ENCODE measurements around the gene SLC17A9.

The SLC17A9 gene

DNA sequence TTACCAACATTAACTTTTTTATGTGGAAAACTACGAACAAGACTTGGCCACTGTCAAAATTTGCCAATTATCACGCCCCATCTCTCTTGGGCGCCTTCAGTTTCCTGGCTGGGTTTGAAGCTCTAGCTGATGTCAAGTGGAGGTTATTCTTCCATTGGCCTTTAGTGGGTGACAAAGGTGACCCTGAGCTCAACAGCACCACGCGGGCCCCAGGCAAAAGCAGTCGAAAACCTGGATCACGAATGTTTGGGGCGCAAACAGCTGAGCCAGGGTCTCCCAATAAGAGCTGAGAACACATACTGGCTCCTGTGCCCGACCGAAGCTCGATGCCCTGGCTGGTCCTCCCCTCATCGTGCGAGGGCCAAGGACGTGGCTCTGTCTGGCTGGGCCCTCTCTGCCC, 26.8 kb downstream of the SLC17A9 start:
- FAIRE-seq = no peak
- DNase-seq (ENCODE audit: insufficient read length, low spot score) = no peak

DNA sequence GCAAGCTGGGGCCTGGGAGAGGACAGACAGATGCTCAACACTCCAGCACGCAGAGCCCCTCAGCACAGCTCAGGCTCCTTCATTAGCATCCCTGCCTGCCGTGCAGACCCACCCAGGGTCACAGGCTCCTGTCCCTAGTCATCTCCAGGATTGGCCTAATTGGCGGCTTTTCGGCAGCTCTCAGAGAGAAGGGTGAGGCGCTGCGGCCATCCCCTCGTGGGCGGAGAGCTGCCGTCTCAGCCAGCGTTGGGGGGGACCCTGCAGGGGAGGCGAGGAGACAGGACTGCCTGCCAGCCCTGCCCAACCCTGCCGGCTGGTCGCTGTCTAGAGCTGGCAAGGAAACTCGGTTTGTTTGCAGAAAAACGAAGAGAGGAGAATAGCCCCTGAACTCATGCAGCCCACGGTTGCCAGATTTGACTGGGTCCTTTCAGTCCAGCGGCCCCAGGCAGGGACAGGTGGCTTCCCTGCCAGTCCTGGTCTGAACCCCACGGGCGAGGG, 27.4 kb downstream of the SLC17A9 start:
- DNase-seq (ENCODE audit: insufficient read length, low spot score) (no peak), FAIRE-seq (no peak)

DNA sequence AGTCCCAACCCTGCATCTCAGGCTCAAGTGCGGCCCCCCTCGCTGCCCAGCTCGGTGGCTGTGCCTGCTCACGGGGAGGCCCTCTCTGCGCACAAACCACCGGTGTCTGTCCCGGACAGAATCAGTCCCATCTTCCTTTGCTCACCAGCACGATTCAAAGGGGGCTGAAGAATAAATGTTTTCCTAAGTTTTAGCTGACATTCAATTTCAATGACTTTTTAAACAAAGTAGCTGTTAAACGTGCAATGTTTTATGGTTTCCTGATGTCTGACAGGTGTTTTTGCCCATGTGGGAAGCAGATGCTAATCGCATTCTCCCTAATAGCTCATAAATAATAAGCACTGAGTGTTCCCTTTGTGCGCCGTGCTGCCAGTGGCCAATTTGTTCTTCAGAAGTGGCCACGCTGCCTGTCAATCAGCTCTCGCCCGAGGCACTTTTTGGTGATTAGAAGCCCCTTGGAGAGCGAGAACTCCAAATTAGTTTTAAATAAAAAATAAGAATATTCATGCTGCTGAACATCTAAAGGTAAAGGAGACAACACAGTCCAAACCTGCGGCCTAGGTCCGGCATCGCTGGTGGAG, 28.0 kb downstream of the SLC17A9 start:
- FAIRE-seq (peak; percentile 9), DNase-seq (ENCODE audit: insufficient read length, low spot score) (no peak)

DNA sequence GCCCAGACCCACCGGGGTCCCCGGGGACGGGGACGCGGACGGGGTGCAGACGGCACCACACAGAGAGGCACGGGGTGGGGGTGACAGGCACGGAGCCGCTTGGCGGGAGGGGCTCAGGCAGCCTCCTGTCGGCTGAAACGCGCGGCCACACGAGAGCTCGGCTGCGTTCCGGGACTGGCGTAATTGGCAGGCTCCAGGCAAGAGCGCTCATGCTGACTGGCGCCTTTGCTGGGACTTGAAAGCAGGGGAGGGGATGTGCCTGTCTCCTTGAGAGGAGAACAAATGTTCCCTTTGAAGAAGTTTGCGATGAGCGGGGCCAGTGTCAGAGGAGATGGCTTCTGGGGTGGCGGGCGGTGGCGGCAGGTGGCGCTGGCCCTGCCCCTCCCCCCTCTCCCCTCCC, 28.5 kb downstream of the SLC17A9 start:
- DNase-seq (ENCODE audit: insufficient read length, low spot score) = no peak
- no peak for FAIRE-seq

DNA sequence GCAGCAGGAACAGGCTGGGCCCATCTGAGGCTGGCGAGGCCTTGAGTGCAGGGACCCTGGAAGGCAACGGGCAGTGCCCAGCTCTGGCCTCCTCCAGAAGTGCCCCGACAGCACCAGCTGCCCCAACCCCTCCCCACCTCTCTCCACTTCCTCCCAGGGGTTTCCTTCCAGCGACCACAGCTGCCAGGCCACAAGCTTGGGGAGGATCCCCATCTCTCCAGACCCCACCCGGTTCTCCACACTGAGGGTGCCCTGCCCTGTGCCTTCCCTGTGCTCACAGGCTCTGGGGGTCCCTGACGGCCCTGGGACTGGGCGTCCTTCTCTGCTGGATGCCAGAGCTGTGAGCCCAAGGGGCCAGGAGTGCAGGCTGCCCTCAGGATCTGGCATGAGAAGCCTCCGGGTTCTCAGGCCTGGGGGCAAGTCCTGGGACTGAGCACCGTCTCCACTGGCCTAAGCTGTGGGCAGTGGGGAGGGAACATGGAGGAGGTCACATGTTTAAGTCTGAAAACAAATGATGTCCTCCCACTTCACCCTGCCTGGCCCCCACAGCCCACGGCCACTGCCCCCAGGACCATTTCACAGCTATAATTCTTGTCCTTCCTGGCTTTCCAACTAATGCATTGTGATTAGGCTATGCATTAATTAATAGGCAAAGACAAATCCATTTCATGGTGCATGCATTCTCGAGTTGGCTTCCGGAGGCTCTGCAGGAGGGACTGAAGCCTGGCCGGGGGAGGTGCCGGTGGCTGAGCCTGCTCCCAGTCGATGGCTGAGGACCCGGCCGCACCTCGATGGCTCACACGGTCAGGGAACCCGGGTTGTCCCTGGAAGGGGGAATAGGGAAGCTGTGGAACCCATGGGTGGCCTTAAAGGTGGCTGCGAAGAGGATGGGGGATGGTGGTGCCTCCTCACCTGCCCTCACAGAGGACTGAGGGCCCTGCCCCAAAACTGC, 29.9 kb downstream of the SLC17A9 start:
- FAIRE-seq (peak; percentile 52), DNase-seq (ENCODE audit: insufficient read length, low spot score) (no peak)

DNA sequence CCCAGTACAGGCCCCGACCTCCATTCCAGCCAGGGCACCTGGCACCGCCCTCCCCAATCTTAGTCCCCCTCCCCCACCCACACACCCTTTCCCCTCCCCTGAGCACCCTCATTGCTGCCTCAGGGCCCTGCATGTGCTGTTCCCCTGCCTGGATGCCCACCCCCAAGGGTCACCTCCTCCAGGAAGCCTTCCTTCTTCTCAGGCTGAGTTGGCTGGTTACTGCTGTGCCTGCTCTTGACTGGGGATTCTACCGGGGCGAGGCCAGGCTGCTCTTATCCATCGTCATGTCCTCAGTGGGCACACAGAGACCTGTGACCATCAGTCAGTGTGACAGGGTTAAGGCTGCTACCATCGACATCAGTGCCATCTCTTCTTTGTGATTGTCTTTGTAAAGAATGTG, 30.7 kb downstream of the SLC17A9 start:
- no peak for FAIRE-seq
- no peak for DNase-seq (ENCODE audit: insufficient read length, low spot score)

DNA sequence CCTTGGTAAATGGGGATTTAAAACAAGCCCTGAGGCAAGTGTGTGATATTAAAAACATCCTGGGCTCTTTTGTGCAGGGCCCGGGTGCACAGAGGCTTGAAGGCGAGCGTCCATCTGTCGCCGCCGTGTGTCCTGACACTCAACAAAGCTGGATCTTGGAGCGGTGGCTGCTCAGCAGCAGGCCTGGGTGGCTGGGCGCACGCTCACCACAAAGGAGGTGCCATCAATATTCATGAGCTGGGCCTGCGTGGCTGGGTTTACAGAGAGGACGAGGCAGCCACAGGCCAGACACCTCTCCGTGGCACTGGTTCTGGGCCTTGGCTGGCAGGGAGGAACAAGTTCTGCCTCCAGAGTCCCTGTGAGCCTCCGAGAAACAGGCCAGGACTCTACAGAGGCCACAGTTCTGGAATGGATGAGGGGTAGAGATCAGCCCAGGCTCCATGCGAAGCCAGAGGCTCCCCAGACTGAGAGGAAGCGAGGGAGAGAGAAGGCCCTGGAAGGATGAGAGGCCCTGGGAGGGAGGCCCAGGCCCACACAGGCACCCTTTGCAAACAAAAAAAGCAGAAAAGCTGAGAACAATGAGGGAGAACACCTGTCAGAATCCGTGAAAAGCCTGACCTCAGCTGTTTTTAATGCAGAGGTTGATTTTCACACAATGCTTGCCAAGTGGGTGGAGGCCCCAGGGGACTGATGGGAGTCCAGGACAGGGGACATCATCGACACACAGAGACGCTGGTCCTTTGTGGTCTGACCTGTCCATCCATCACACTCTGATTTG, 32.3 kb downstream of the SLC17A9 start:
- FAIRE-seq = peak; percentile 46
- DNase-seq (ENCODE audit: insufficient read length, low spot score) = no peak

DNA sequence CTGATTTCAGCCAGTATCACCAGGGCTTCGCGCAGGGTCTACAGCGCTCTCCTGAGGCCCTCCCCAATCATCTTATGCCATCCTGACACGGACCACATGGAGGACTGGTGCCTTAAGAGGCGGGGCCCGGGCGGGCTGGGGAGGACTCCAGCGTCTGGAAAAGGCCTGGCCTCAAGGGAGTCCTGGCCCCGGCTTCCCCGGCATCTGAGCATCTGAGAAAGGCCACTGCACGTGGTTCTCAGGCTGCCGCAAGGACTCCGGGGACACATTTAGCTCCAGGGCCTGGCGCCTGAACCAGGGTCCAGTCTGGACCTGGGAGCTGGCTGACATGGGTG, 32.9 kb downstream of the SLC17A9 start:
- no peak for DNase-seq (ENCODE audit: insufficient read length, low spot score)
- no peak for FAIRE-seq

DNA sequence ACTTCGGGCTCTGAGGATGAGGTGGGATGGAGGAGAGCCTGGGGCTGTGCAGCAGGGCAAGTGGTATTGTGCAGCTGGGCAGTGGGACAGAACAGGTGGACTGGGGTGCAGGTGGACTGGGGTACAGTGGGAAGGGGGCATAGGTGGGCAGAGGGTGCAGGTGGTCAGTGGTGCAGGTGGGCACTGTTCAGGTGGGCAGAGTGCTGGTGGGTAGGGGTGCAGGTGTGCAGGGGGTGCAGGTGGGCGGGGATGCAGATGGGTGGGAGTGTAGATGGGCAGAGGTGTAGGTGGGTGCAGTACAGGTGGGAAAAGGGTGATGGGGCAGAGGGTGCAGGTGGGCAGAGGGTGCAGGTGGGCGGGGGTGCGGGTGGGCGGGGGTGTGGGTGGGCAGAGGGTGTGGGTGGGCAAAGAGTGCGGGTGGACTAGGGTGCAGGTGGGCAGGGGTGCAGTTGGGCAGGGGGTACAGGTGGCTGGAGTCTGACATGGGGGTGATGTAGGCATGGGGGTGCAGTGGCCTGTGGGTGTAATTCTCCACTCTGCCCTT, 33.8 kb downstream of the SLC17A9 start:
- FAIRE-seq = peak; percentile 16
- DNase-seq (ENCODE audit: insufficient read length, low spot score) = no peak

DNA sequence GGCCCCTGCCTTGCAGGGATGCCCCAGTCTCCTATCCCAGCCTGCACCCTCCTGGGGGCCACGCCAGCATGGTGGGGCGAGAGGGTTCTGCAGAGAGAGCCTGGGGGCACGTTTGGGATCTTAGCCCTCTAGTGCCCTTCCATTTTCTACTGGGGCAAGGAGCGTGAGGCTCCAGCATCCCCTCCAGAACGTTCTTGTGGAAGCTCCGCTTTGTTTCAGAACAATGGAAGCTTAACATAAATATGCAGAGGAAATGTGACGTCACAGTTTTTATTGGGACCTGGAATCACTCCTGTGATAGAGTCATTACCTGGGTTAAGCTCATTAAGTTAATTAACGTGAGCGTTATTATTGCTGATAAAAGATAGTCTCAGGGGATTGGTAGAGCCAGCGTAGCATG, 34.6 kb downstream of the SLC17A9 start:
- DNase-seq (ENCODE audit: insufficient read length, low spot score) (no peak), FAIRE-seq (no peak)

DNA sequence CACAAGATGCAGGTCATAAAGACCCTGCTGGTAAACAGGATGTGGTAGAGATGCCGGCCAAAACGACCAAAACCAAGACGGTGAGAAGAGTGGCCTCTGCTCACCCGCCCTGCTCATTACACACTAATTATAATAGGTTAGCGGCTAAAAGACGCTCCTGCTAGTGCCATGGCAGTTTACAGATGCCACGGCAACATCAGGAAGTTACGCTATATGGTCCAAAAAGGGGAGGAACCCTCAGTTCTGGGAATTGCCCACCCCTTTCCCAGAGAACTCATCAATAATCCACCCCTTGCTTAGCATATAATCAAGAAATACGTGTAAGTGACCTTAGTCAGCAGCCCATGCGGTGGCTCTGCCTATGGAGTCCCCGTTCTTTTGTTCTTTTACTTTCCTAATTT, 36.7 kb downstream of the SLC17A9 start:
- FAIRE-seq = no peak
- DNase-seq (ENCODE audit: insufficient read length, low spot score) = no peak

DNA sequence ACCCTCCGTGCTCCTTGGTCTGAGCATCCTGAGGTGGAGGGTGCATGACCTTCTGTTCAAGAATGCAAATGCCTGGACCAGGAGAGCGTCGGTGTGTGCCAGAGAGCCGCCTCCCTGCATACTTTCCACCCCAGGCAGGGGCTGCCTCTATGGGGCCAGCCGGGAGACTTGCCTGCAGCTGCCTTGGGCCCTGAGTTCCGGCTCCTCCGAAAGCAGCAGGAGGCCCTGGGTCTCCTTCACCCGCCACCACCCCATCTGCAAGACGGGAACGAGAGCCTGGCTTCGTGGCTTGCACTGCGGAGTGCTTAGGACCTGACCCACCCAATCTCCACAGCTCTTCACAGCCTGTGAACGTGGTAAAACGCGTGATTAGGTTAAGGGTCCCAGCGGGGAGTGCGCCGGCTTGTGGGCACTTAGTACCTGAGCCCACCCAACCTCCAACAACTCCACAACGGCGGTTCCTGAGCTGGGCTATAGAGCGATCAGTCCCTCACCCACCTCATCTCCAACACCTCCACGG, 37.9 kb downstream of the SLC17A9 start:
- FAIRE-seq = no peak
- DNase-seq (ENCODE audit: insufficient read length, low spot score) = no peak

DNA sequence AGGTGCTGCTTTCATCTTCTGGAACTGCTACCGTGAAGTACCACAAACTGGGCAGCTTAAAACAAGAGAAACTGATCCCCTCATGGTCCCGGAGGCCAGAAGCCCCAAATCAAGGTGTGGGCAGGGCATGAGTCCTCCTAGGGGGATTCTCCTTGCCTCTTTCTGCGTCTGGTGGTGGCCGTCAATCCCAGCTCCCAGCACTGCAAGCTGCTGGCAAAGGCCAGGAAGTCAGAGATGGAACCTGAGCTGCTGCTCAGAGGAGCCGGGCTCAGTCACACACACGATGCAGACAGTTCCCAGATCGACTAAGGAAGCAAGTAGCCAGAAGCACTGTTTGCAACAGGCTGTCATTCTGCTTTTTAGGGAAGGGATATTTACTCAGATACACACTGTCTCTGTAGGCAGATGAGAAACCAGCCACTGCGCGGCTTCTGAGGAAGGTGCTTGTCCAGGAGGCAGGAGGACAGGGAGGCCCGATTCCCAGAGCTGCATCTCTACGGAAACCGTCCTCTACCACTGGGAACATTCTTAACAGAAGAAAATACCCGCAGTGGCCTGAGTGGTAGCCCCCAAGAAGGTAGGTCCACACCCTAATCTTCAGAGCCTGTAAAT, 38.8 kb downstream of the SLC17A9 start:
- FAIRE-seq (peak; percentile 52), DNase-seq (ENCODE audit: insufficient read length, low spot score) (no peak)

DNA sequence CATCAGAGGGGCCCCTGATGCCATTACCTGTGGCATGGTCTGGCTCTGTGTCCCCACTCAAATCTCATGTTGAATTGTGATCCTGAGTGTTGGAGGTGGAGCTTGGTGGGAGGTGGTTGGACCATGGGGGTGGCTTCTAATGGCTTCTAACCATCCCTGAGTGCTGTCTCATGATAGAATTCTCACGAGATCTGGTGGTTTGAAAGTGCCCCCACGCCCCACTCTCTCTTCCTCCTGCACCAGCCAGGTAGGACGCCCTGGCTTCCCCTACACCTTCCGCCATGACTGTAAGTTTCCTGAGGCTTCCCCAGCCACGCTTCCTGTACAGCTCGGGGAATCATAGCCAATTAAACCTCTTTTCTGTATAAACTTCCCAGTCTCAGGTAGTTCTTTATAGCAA, 39.4 kb downstream of the SLC17A9 start:
- FAIRE-seq (no peak), DNase-seq (ENCODE audit: insufficient read length, low spot score) (no peak)

DNA sequence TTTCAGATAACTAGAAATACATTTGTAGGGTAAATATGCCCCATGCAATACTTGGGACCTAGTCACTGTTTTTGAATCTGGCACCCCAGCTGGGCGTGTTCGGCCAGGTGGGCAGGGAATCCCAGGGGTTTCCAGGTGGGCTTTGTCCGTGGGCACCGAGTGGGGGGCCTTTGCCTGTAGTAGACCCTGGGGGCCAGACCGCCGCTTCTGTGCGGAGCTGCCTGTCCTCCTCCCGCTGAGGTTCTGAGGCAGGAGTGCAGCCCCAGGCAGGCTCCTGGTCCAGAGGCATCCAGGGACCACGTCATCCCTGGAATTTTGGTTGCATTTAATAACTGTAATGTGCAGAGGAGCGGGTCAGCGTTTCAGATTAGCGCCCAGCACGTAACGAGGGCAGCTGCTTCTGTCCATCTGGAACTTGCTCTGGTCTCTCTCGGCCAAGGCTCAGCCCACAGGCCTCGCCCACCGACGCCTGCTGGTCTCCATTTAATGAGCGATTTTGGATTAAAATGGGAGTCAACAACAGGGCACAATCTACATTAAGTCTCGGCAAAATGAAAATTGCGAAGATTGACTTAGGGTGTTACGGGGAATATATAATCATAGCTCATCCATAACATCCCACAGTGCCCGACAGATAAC, 41.5 kb downstream of the SLC17A9 start:
- no peak for DNase-seq (ENCODE audit: insufficient read length, low spot score)
- FAIRE-seq = no peak

DNA sequence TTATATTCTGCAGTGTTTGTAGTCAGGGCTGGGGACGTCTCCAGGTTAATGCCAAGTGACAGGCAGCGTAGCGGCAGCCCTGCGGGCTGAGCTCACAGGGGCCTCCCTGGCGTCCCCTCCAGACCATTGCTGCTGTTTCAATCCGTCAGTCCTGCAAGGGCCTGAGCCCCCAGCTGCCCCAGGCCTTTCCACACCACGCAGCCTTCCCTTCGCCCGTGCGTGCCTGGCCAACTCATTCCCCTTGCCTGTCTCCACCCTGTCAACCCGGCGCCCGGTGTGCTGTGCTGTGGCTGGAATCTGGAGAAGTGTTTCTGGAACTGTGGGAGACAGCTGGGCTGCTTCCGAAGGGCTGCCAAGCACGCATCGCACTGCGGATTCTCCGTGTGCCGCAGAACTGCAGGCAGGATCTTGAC, 42.4 kb downstream of the SLC17A9 start:
- FAIRE-seq = no peak
- no peak for DNase-seq (ENCODE audit: insufficient read length, low spot score)

DNA sequence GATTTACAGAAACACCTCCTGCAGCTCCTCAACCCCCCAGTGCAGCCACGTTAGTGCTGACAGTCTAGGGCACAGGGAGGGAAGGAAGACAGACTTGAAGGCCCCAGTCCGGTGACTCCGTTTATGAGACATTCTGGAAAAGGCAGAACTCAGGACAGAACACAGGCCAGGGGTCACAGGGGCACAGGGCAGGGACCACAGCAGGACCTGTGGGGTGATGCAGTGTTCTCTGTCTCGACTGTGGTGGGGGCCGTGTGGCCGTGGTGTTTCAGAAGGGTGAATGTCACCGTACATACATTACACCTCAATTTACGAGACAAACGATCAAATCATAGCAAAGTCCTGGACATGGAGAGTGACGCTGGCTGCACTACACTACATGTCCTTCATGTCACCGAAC, 43.0 kb downstream of the SLC17A9 start:
- FAIRE-seq (peak; percentile 46), DNase-seq (ENCODE audit: insufficient read length, low spot score) (no peak)

DNA sequence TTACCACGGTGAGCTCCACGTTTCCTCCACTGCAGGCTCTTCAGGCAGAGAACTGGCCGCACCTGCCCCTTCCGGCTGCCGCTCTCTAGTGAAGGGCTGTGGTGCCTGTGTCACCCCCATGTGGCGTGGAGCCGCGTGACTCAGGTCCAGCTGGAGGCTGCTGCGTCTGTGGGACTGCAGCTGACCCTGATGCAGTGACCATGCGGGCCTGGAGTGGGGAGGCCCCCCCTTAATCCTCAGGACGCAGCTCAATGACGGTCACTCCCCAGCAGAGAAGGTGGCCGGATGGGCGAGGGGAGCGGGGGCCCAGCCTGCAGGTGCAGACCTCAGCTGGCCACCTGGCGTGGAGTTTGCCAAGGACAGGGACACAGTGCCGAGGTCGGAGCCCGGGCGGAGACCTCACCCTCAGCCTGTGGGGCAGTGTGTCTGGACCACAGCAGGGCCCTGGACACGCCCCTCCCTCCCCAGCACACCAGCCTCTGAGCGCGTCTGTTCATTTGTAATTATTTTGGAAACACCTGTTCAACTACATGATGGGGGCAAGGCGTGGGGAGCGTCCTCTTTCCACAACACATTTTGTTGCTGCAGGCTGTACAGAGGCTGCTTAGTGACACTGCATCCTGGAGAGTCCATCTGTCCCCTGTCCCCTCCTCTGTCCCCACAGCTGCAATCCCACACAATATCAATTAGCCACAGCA, 43.5 kb downstream of the SLC17A9 start:
- peak; percentile 9 for FAIRE-seq
- no peak for DNase-seq (ENCODE audit: insufficient read length, low spot score)

DNA sequence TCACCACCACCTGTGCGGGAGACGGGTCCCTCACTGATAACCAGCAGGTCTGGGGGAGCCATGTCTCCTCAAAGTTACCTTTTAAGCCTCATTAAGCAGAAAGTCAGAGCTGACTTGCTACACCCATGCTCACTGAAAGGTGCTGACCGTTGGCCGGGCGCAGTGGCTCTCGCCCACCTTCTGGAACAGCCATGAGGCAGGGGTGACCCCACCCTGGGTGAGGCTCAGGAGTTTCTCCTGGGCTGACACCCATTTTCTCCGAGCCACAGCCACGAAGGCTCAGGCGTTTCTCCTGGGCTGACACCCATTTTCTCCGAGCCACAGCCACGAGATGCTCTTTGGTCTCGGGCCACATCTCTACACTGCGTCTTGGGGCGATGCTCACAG, 44.1 kb downstream of the SLC17A9 start:
- no peak for DNase-seq (ENCODE audit: insufficient read length, low spot score)
- no peak for FAIRE-seq

Data from HTR-8/SVneo (cell line).